Measurements from ENCODE around the gene DRAXIN.

The DRAXIN gene

GRCh38 chr1:11738783-11739182 is 47.3 kb downstream of the DRAXIN start:
- no peak for DNase-seq

GRCh38 chr1:11740258-11741192 is 49.0 kb downstream of the DRAXIN start:
- no peak for DNase-seq

GRCh38 chr1:11741482-11741881 is 50.0 kb downstream of the DRAXIN start:
- DNase-seq = no peak

GRCh38 chr1:11741919-11742558 is 50.5 kb downstream of the DRAXIN start:
- DNase-seq = no peak

GRCh38 chr1:11744287-11744686 is 52.8 kb downstream of the DRAXIN start:
- no peak for DNase-seq

- no peak for DNase-seq
Measured at GRCh38 chr1:11746092-11746491, 54.6 kb downstream of the DRAXIN start.

- DNase-seq = no peak
Measured at GRCh38 chr1:11746795-11747487, 55.4 kb downstream of the DRAXIN start.

GRCh38 chr1:11748294-11749202 is 57.0 kb downstream of the DRAXIN start:
- no peak for DNase-seq

- peak; percentile 7 for DNase-seq
Measured at GRCh38 chr1:11749203-11749689, 57.7 kb downstream of the DRAXIN start.

- DNase-seq = no peak
Measured at GRCh38 chr1:11749996-11750395, 58.5 kb downstream of the DRAXIN start.

- no peak for DNase-seq
Measured at GRCh38 chr1:11751087-11751486, 59.6 kb downstream of the DRAXIN start.

- DNase-seq = no peak
Measured at GRCh38 chr1:11752359-11753088, 61.0 kb downstream of the DRAXIN start.

GRCh38 chr1:11753555-11754208 is 62.2 kb downstream of the DRAXIN start:
- no peak for DNase-seq

GRCh38 chr1:11757047-11757446 is 65.5 kb downstream of the DRAXIN start:
- DNase-seq = no peak

GRCh38 chr1:11759791-11760190 is 68.3 kb downstream of the DRAXIN start:
- DNase-seq = no peak

GRCh38 chr1:11761285-11761684 is 69.8 kb downstream of the DRAXIN start:
- no peak for DNase-seq

GRCh38 chr1:11761988-11762406 is 70.5 kb downstream of the DRAXIN start, which contains the start of gene C1orf167:
Gene C1orf167, plus strand, starts transcription at chr1:11762193. Its CDS starts 2,208 bp downstream, at chr1:11764401.
- no peak for DNase-seq

GRCh38 chr1:11764115-11764514 is 72.6 kb downstream of the DRAXIN start:
- DNase-seq = no peak

- no peak for DNase-seq
Measured at GRCh38 chr1:11764519-11764918, 73.0 kb downstream of the DRAXIN start.

- DNase-seq = no peak
Measured at GRCh38 chr1:11765661-11766428, 74.3 kb downstream of the DRAXIN start.

Data from kidney glomerular epithelial cell (primary cell).